HEK293 (cell line): ENCODE measurements around the gene NELL1.

Source experiments
- CTCF ChIA-PET: fragments of 350-600 bp; formaldehyde crosslinking; extraction: SDS; loops from one replicate; lab custom pipeline; 2021; ENCODE audit warnings: antibody characterized with exemption; lab: Yijun Ruan, JAX
- POLR2A ChIA-PET: fragments of 300-600 bp; formaldehyde crosslinking; extraction: SDS; loops from one replicate; lab custom pipeline; 2020; ENCODE audit warnings: antibody characterized with exemption, inconsistent platforms; lab: Yijun Ruan, JAX
- H3K27ac ChIP-seq: fragments of 200-500 bp; sonication (Bioruptor generic); 2 replicates; pipeline ENCODE4 v1.5.1; 2014; ENCODE audit warnings: low read depth, low read length, control low read depth, inconsistent platforms; ENCODE audit errors: extremely low read depth
- H3K36me3 ChIP-seq, 2 experiments: fragments of 200-500 bp in 1 of 2; sonication (Bioruptor generic) in 1 of 2; 1 replicate in 1 of 2; 2 replicates in 1 of 2; pipeline ENCODE4 v1.5.1; 2014 to 2017; ENCODE audit warnings: inconsistent platforms in 2 of 2, low read length in 2 of 2; ENCODE audit not compliant: control insufficient read depth in 2 of 2, insufficient read depth in 1 of 2
- H3K4me1 ChIP-seq: fragments of 200-500 bp; sonication (Bioruptor generic); 2 replicates; pipeline ENCODE4 v1.5.1; 2014; ENCODE audit warnings: mild to moderate bottlenecking, low read length, inconsistent platforms; ENCODE audit not compliant: control insufficient read depth, insufficient read depth
- H3K4me3 ChIP-seq: 2 replicates; pipeline ENCODE4 v1.5.1; 2011; ENCODE audit warnings: low read depth, mild to moderate bottlenecking, control low read depth, low read length, moderate library complexity
- H3K9me3 ChIP-seq: fragments of 200-500 bp; sonication (Bioruptor generic); 2 replicates; pipeline ENCODE4 v1.5.1; 2014; ENCODE audit warnings: low read depth, low read length, inconsistent platforms; ENCODE audit not compliant: control insufficient read depth, insufficient read depth
- EGR2 ChIP-seq: fragments of 450-650 bp; formaldehyde crosslinking; IDR thresholded peaks from 2 replicates; pipeline ENCODE4 v1.5.1; 2016; ENCODE audit warnings: low read depth, missing biosample characterization, missing genetic modification characterization
- HOXA7 ChIP-seq: sonication (generic); formaldehyde crosslinking; IDR thresholded peaks from 2 replicates; pipeline ENCODE4 v1.8.1; 2022; ENCODE audit warnings: missing genetic modification reagents, borderline replicate concordance
- KLF8 ChIP-seq: fragments of 450-650 bp; formaldehyde crosslinking; IDR thresholded peaks from 2 replicates; pipeline ENCODE4 v1.5.1; 2016; ENCODE audit warnings: missing biosample characterization, missing genetic modification characterization
- PRDM2 ChIP-seq: fragments of 450-650 bp; formaldehyde crosslinking; IDR thresholded peaks from 2 replicates; pipeline ENCODE4 v1.5.1; 2016; ENCODE audit warnings: missing biosample characterization, missing genetic modification characterization, borderline replicate concordance
- ZBTB21 ChIP-seq: fragments of 450-650 bp; formaldehyde crosslinking; IDR thresholded peaks from 2 replicates; pipeline ENCODE4 v1.5.1; 2017; ENCODE audit warnings: missing biosample characterization, missing genetic modification characterization
- ZFP69B ChIP-seq: fragments of 450-650 bp; formaldehyde crosslinking; IDR thresholded peaks from 2 replicates; pipeline ENCODE4 v1.5.1; 2016; ENCODE audit warnings: missing biosample characterization, missing genetic modification characterization
- ZNF248 ChIP-seq: fragments of 450-650 bp; formaldehyde crosslinking; IDR thresholded peaks from 2 replicates; pipeline ENCODE4 v1.5.1; 2017; ENCODE audit warnings: missing biosample characterization, missing genetic modification characterization
- ZNF426 ChIP-seq: fragments of 450-650 bp; formaldehyde crosslinking; IDR thresholded peaks from 2 replicates; pipeline ENCODE4 v1.5.1; 2017; ENCODE audit warnings: missing biosample characterization, missing genetic modification characterization, mild to moderate bottlenecking, inconsistent platforms, moderate library complexity
- ZNF548 ChIP-seq: fragments of 450-650 bp; formaldehyde crosslinking; IDR thresholded peaks from 2 replicates; pipeline ENCODE4 v1.5.1; 2016; ENCODE audit warnings: missing biosample characterization, missing genetic modification characterization
- ZNF580 ChIP-seq: fragments of 450-650 bp; formaldehyde crosslinking; IDR thresholded peaks from 2 replicates; pipeline ENCODE4 v1.5.1; 2016; ENCODE audit warnings: missing biosample characterization, missing genetic modification characterization
- ZNF585B ChIP-seq: fragments of 450-650 bp; formaldehyde crosslinking; IDR thresholded peaks from 2 replicates; pipeline ENCODE4 v1.5.1; 2016; ENCODE audit warnings: missing biosample characterization, missing genetic modification characterization
- ZNF596 ChIP-seq: fragments of 450-650 bp; IDR thresholded peaks from 2 replicates; pipeline ENCODE4 v1.5.0; 2018; ENCODE audit warnings: missing biosample characterization, mild to moderate bottlenecking, missing genetic modification characterization, moderate library complexity
- ZNF626 ChIP-seq: fragments of 450-650 bp; sonication (Bioruptor Pico); formaldehyde crosslinking; IDR thresholded peaks from 2 replicates; pipeline ENCODE4 v1.5.1; 2018; ENCODE audit warnings: missing biosample characterization, missing genetic modification characterization, inconsistent platforms
- ZNF830 ChIP-seq: fragments of 450-650 bp; IDR thresholded peaks from 2 replicates; pipeline ENCODE4 v1.5.0; 2018; ENCODE audit warnings: missing biosample characterization, missing genetic modification characterization, low read depth, mild to moderate bottlenecking, moderate library complexity
- ZXDB ChIP-seq: fragments of 450-650 bp; formaldehyde crosslinking; IDR thresholded peaks from 2 replicates; pipeline ENCODE4 v1.5.1; 2016; ENCODE audit warnings: missing biosample characterization, missing genetic modification characterization
- TF ChIP-seq, protein P1 (sequence below): fragments of 450-650 bp; formaldehyde crosslinking; conservative IDR thresholded peaks from 2 replicates; pipeline ENCODE4 v1.5.1; 2016; ENCODE audit warnings: low read depth, missing biosample characterization, missing genetic modification characterization
- TF ChIP-seq, protein P2 (sequence below): fragments of 450-650 bp; formaldehyde crosslinking; IDR thresholded peaks from 2 replicates; pipeline ENCODE4 v1.5.1; 2017; ENCODE audit warnings: missing biosample characterization, missing genetic modification characterization

NELL1 gene

DNA sequence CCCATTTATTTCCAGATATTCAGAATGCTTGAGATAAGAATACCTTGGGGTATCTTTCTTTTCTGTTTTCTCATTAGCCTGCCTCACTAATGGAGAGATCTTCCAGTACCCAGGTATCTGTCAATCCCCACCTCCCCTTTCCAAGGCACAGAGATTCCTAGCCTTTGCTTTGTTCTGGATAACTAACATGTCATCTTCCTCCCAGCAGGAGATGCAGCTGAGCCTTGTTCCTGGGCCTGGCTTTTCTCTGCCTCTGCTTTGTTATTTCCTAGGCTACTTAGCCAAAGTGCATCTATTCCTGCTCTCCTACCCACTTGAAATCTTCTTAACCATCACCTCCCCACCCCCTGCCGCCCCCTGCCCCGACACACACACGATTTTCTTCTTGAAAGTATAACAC, 297.1 kb downstream of the NELL1 start:
- CTCF ChIA-PET: no interaction called here

More for the DNA sequence above, 297.1 kb downstream of the NELL1 start:
- Histone ChIP-seq H3K27ac (no peak overlapping the region), H3K36me3 (no peaks in the 10 kb centered on the region), H3K4me1 (no peaks in the 10 kb centered on the region), H3K9me3 (no peaks in the 10 kb centered on the region), H3K4me3 (no peak overlapping the region)
- POLR2A ChIA-PET: no interaction called here
- TF ChIP-seq ZBTB21 (no peak), KLF8 (tag by site-specific recombination) (no peak), ZNF626 (tag by site-specific recombination) (no peak), ZNF248 (tag by site-specific recombination) (no peak), ZNF585B (no peak), ZNF830 (tag by site-specific recombination) (no peak), ZXDB (tag by site-specific recombination) (no peak), ZNF426 (tag by site-specific recombination) (no peak), PRDM2 (tag by site-specific recombination) (no peak), ZFP69B (tag by site-specific recombination) (no peak), ZNF596 (tag by site-specific recombination) (no peak), HOXA7 (CRISPR knock-in tag) (no peak), ZNF548 (tag by site-specific recombination) (no peak), ZNF580 (no peak), EGR2 (no peak)
- TF ChIP-seq, protein P1, sequence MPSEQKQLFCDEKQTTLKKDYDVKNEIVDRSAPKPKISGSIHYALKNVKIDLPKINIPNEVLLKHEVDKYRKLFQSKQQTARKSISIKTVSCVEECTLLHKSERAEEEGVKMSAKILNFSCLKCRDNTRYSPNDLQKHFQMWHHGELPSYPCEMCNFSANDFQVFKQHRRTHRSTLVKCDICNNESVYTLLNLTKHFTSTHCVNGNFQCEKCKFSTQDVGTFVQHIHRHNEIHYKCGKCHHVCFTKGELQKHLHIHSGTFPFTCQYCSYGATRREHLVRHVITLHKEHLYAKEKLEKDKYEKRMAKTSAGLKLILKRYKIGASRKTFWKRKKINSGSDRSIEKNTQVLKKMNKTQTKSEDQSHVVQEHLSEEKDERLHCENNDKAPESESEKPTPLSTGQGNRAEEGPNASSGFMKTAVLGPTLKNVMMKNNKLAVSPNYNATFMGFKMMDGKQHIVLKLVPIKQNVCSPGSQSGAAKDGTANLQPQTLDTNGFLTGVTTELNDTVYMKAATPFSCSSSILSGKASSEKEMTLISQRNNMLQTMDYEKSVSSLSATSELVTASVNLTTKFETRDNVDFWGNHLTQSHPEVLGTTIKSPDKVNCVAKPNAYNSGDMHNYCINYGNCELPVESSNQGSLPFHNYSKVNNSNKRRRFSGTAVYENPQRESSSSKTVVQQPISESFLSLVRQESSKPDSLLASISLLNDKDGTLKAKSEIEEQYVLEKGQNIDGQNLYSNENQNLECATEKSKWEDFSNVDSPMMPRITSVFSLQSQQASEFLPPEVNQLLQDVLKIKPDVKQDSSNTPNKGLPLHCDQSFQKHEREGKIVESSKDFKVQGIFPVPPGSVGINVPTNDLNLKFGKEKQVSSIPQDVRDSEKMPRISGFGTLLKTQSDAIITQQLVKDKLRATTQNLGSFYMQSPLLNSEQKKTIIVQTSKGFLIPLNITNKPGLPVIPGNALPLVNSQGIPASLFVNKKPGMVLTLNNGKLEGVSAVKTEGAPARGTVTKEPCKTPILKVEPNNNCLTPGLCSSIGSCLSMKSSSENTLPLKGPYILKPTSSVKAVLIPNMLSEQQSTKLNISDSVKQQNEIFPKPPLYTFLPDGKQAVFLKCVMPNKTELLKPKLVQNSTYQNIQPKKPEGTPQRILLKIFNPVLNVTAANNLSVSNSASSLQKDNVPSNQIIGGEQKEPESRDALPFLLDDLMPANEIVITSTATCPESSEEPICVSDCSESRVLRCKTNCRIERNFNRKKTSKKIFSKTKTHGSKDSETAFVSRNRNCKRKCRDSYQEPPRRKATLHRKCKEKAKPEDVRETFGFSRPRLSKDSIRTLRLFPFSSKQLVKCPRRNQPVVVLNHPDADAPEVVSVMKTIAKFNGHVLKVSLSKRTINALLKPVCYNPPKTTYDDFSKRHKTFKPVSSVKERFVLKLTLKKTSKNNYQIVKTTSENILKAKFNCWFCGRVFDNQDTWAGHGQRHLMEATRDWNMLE: no peak
- TF ChIP-seq, protein P2, sequence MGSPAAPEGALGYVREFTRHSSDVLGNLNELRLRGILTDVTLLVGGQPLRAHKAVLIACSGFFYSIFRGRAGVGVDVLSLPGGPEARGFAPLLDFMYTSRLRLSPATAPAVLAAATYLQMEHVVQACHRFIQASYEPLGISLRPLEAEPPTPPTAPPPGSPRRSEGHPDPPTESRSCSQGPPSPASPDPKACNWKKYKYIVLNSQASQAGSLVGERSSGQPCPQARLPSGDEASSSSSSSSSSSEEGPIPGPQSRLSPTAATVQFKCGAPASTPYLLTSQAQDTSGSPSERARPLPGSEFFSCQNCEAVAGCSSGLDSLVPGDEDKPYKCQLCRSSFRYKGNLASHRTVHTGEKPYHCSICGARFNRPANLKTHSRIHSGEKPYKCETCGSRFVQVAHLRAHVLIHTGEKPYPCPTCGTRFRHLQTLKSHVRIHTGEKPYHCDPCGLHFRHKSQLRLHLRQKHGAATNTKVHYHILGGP (tag by site-specific recombination): no peak
